ENCODE data around the gene INSM1.

DNA sequence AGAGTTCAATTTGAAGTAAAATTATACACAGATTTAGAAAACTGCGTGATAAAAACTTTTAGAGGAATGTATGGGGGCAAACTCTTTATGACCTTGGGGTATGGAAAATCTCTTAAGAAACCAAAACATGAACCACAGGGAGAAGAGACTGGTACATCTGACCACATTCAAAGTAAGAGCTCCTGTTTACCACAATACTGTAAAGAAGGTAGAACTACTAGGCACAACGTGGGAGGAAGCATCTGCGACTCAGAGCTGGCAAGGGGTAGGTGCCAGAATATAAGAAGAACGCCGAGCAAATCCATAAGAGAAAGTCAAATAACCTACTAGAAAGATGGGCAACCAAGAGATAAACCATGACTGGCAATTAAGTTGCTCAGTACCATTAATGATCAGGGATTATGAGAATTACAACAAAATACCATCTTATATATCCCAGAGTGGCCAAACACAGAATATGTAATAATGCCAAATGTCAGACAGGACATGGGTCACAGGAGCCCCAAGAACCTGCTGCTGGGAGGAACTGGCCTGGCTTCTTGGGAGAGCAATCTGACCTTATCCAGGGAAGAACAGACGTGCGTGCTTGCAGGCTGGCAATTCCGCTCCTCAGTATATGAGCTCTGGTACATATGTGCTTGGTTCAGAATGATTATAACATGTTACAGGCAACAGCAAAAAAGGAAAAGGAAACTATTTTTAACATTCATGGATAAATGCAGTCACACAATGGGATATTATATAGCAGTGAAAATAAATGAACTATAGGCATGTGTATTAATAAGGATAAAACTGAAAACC is 50.2 kb downstream of the INSM1 start:
- TF ChIP-seq, protein P1, sequence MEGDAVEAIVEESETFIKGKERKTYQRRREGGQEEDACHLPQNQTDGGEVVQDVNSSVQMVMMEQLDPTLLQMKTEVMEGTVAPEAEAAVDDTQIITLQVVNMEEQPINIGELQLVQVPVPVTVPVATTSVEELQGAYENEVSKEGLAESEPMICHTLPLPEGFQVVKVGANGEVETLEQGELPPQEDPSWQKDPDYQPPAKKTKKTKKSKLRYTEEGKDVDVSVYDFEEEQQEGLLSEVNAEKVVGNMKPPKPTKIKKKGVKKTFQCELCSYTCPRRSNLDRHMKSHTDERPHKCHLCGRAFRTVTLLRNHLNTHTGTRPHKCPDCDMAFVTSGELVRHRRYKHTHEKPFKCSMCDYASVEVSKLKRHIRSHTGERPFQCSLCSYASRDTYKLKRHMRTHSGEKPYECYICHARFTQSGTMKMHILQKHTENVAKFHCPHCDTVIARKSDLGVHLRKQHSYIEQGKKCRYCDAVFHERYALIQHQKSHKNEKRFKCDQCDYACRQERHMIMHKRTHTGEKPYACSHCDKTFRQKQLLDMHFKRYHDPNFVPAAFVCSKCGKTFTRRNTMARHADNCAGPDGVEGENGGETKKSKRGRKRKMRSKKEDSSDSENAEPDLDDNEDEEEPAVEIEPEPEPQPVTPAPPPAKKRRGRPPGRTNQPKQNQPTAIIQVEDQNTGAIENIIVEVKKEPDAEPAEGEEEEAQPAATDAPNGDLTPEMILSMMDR (IDR thresholded peaks at IDR 0.05) = no peak
- no peak for TF ChIP-seq POLR2A (IDR thresholded peaks at IDR 0.05)

Measured in right lobe of liver (tissue), 4 donors.